ENCODE data around the gene KRT73.

- TF ChIP-seq POLR2AphosphoS5 (IDR thresholded peaks at IDR 0.05) (no peak), POLR2A (IDR thresholded peaks at IDR 0.05) (no peak), CTCF (IDR thresholded peaks at IDR 0.05) (no peak)
Measured at GRCh38 chr12:52585066-52585465, 33.3 kb downstream of the KRT73 start.
